ENCODE data around the gene TNS1. TPM values are rescaled to one million over a fixed set of nuclear protein-coding genes. Genes with fewer than 3 reads are reported as not detected.

Gene TNS1
- total RNA-seq, 1 donor from 2014 or later, result 1,334 TPM

DNA sequence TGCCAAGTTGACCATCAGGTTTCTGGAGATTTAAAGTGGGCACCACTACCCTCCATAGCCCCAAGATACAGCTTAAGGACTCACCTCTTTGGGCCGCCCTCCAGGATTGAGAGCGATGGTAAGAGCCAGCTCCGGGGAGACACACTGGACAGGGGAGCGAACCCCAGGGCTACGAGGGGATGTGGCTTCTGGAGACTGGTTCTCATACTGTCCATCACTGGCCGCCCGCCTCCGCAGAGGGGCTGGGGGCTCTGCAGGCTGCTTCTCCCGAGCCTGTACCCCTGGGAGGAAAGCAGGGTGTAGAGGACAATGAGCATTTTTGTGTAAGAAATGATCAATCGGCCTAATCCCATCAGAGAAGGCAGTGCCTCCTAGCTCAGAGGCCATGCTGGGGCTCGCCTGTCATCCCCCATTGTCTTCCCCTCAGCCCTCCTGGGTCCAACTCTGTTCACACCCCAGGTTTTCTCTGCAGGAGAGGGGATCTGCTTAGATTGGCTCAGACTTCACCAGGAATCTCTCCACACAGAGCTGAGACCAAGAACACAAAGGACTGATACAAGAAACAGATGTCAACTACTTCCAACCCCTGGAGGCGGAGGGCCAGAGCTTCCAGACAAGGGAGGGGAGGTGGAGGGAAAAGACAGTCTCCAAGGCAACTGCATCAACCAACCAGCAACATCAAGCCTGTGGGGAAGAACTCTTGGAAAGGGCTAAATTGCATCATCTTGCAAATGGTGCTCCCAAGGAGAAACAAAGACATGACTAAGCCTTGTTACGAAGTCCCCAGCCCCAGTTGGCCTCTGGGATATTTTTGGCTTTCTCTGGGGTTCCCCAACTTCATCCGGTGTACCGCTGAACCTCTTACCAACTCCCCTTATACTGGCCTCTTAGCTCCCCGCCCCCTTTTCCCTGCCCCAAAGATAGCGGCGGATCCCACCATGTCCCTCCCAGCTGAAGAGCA is 166.6 kb downstream of the TNS1 start:
- H3K4me1 ChIP-seq, result peaks cover 18 to 80% of the 10 kb centered on the region in 2 donors
- TF ChIP-seq, protein P1, sequence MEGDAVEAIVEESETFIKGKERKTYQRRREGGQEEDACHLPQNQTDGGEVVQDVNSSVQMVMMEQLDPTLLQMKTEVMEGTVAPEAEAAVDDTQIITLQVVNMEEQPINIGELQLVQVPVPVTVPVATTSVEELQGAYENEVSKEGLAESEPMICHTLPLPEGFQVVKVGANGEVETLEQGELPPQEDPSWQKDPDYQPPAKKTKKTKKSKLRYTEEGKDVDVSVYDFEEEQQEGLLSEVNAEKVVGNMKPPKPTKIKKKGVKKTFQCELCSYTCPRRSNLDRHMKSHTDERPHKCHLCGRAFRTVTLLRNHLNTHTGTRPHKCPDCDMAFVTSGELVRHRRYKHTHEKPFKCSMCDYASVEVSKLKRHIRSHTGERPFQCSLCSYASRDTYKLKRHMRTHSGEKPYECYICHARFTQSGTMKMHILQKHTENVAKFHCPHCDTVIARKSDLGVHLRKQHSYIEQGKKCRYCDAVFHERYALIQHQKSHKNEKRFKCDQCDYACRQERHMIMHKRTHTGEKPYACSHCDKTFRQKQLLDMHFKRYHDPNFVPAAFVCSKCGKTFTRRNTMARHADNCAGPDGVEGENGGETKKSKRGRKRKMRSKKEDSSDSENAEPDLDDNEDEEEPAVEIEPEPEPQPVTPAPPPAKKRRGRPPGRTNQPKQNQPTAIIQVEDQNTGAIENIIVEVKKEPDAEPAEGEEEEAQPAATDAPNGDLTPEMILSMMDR (IDR thresholded peaks at IDR 0.05), result no peak

DNA sequence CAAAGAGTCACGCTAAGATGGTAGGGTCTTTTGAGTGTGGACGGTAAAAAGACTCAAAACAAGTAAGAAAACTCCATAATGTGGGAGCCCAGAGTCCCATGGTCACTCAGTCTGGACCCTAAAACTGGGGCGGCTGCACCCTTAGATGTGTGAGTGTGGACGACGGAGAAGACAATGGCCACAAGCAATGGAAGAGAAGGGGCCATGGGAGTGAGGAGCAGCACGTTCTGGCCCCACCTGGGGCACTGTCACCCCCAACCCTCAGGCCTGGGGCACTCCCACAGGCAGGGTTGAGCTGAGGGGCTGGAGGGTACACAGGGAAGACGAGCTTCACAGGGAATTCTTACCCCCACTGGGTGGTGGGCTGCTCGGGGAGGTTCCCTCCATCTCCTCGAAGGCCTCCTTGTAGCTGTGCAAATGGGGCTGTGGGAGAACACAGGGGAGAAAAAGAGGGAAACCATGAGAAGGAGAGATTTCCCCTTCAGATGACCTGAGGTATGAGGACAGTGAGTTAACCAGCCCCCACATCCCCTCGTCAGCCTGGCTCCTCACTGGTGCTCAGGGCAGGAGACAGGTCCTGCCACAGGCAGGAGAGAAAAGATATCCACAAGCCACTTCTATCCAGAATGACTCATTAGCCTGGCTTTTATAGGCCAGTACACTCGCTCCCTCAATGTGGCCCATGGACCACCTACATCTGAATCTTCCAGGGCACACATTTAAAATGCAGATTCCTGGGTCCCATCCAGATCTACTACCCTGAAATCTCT is 167.9 kb downstream of the TNS1 start:
- H3K4me1 ChIP-seq, result peaks cover 18 to 72% of the 10 kb centered on the region in 2 donors
- H3K36me3 ChIP-seq, result peaks cover 77 to 94% of the 10 kb centered on the region in 2 donors
- H3K27me3 ChIP-seq, result no peaks in the 10 kb centered on the region
- TF ChIP-seq, protein P1 (IDR thresholded peaks at IDR 0.05), result no peak
- DNase-seq (ENCODE audit: low spot score in 2 of 2), result no peak
- intact Hi-C loops (cut with DNase I), result loop anchor here (5.0 kb wide), 1 partner anchor 97 kb away; no protein-coding TSS in a partner anchor
- no peaks in the 10 kb centered on the region for H3K9me3 ChIP-seq
- no peak overlapping the region for H3K4me3 ChIP-seq
- peak overlapping the region; percentile 75 to 86 for H3K27ac ChIP-seq

More for the DNA sequence above, 166.6 kb downstream of the TNS1 start:
- H3K9me3 ChIP-seq, result no peaks in the 10 kb centered on the region
- peaks cover 75 to 94% of the 10 kb centered on the region in 2 donors for H3K36me3 ChIP-seq
- intact Hi-C loops (cut with DNase I), result loop anchor here (2.0 to 5.0 kb wide), 2 partner anchors 21 to 96 kb away; no protein-coding TSS in a partner anchor
- DNase-seq (ENCODE audit: low spot score in 2 of 2), result peak in 1 of 2 donors; percentile 89
- no peaks in the 10 kb centered on the region for H3K27me3 ChIP-seq
- H3K27ac ChIP-seq, result peak overlapping the region; percentile 75 to 86
- no peak overlapping the region for H3K4me3 ChIP-seq

- intact Hi-C loops (cut with DNase I), result no loop called here
- Histone ChIP-seq H3K4me1 (peaks cover 26 to 70% of the 10 kb centered on the region in 2 donors), H3K9me3 (no peaks in the 10 kb centered on the region), H3K27me3 (no peaks in the 10 kb centered on the region), H3K27ac (peak overlapping the region; percentile 75 to 86), H3K4me3 (no peak overlapping the region), H3K36me3 (peaks cover 79 to 94% of the 10 kb centered on the region in 2 donors)
- TF ChIP-seq, protein P1 (IDR thresholded peaks at IDR 0.05), result no peak
- DNase-seq (ENCODE audit: low spot score in 2 of 2), result peak in 1 of 2 donors; percentile 86
These were observed 168.7 kb downstream of the TNS1 start for GRCh38 chr2:217834057-217834620.

DNA sequence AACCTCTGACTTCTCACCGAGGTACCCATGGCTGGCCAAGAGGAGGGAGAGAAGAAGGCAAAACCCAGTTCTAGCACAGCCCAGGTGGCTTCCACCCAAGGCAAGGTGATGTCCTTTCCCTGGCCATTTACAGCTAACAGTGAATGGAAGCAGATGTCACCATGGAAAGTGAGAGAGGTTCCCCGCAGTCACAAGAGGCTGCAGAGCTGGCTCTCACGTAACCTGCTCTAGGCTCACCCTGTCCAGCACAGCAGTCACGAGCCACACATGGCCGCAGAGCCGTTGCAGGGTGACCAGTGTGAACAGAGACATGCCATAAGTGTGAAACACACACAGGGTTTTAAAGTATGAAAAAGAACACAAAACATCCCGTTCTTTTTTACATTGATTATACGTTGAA is 169.4 kb downstream of the TNS1 start:
- no peak for DNase-seq (ENCODE audit: low spot score in 2 of 2)
- H3K4me1 ChIP-seq, result peaks cover 29 to 65% of the 10 kb centered on the region in 2 donors
- TF ChIP-seq, protein P1 (IDR thresholded peaks at IDR 0.05), result no peak
- intact Hi-C loops (cut with DNase I), result no loop called here
- H3K27ac ChIP-seq, result peak overlapping the region; percentile 51 to 86
- no peak overlapping the region for H3K4me3 ChIP-seq
- peaks cover 86 to 94% of the 10 kb centered on the region in 2 donors for H3K36me3 ChIP-seq
- no peaks in the 10 kb centered on the region for H3K9me3 ChIP-seq
- H3K27me3 ChIP-seq, result no peaks in the 10 kb centered on the region

DNA sequence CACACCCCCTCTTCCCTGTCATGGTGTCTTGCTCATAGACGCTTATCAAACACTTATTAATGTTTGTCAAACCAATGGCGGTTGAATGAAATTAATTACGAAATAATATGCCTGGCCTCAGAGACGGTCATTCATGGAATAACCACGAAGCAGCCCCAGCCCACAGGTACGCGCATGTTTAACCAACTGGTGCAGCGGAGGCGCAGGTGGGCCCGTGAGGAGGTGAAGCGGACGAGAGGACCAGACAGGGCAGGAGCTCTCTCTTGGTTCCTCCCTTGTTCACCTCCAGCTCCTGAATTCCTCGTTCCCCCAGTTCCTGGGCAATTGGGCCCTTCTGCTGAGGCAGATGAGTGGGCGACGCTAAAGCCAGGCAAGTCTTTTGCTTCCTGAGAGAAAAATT is 169.8 kb downstream of the TNS1 start:
- H3K4me1 ChIP-seq, result peaks cover 29 to 65% of the 10 kb centered on the region in 2 donors
- H3K4me3 ChIP-seq, result no peak overlapping the region
- no peaks in the 10 kb centered on the region for H3K9me3 ChIP-seq
- intact Hi-C loops (cut with DNase I), result no loop called here
- TF ChIP-seq, protein P1 (IDR thresholded peaks at IDR 0.05), result no peak
- no peak for DNase-seq (ENCODE audit: low spot score in 2 of 2)
- peak overlapping the region; percentile 51 to 86 for H3K27ac ChIP-seq
- peaks cover 84 to 94% of the 10 kb centered on the region in 2 donors for H3K36me3 ChIP-seq
- H3K27me3 ChIP-seq, result no peaks in the 10 kb centered on the region

Measured in ascending aorta (tissue), 2 donors.